HS-27A (cell line): ENCODE data around the gene SLC6A19.

Source experiments
- DNase-seq: peaks from one replicate; pipeline ENCODE4 v3.0.0-alpha.2; 2012; ENCODE audit warnings: low read depth, missing footprints

Gene SLC6A19

DNA sequence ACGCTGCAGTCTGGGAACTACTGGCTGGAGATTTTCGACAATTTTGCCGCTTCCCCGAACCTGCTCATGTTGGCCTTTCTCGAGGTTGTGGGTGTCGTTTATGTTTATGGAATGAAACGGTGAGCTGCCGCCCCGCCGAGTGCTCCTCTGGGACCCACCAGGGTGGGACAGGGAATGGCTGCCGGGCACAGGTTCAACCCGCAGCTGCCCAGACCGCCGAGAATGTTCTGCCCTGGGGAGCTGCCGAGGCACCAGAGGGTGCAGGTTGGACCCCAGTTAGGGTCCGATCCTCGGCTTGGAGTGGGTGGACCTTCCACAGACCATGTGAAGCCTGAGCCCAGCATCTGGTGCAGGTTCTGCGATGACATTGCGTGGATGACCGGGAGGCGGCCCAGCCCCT, 42.9 kb downstream of the SLC6A19 start:
- DNase-seq: no peak

DNA sequence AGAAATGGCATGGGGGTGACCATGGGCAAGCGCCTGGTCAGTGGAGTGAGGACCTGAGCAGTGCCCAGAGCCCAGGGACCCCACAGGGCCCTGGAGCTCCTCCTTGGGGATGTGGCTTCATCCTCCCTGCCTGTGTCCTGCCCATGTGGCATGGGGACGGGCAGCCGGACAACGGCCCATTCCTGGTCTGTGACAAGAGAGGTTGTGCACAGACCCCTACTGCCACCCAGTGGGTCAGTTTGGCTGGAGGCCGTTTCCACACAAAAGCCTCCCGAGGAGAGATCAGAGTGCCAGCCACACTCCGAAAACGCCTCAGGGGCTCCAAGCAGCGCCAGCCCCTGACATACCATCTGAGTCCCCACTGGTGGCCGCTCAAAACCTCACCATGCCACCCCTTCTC, 43.6 kb downstream of the SLC6A19 start:
- no peak for DNase-seq

DNA sequence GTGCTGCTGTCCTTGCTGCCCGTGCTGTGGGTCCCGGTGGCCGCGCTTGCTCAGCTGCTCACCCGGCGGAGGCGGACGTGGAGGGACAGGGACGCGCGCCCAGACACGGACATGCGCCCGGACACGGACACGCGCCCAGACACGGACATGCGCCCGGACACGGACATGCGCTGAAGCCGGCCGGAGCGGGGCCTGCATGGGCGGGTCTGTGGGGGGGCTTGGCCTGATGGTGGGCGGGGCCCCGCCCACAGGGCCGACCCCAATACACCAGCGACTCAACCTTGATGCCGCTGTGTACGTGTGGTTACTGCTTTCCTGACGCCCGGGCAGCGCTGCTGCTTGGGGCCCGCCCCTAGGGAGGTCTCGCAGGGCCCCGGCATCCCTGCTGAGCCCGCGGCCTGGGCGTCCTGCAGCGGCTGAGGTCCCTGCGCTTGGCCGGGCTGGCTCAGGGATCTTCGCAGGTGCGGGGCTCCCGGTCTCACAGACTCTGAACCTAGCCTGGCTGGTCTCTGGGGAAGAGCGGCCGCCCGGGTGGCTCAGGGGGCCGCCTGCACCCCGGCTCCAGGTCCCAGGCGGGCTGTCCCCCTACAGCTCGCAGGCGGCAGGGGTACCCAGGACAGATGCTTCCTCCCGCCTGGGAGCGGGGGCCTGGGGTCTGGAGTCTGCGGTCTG, 44.6 kb downstream of the SLC6A19 start:
- DNase-seq: no peak

DNA sequence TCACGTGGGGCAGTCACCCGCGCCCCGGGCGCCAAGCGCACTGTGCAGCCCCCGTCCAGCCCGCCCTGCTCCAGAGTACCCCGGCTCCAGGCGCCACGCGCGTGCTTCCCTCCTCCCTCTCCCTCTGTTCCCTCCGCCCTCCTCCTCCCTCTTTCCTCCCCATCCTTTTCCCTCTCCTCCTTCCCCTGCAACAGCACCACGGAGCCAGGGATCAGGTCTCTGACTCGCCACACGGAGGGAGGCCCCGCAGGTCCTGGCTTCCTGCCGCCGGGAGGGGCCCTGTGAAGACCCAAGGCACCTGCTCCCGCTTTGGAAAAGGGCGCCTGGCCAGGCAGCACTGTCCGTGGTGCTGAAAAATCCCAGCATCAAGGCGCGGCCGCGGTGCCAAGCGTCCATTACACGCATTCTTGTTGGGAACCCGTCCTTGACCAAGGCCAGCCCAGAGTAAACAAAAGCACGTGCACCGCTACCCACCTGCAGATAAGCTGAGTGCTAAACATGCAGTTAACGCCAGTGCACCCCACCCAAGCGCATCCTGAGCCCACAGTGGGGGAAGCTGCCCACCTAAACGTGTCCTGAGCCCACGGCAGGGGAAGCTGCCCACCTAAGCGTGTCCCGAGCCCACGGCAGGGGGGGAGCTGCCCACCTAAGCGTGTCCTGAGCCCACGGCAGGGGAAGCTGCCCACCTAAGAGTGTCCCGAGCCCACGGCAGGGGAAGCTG, 45.5 kb downstream of the SLC6A19 start:
- no peak for DNase-seq

DNA sequence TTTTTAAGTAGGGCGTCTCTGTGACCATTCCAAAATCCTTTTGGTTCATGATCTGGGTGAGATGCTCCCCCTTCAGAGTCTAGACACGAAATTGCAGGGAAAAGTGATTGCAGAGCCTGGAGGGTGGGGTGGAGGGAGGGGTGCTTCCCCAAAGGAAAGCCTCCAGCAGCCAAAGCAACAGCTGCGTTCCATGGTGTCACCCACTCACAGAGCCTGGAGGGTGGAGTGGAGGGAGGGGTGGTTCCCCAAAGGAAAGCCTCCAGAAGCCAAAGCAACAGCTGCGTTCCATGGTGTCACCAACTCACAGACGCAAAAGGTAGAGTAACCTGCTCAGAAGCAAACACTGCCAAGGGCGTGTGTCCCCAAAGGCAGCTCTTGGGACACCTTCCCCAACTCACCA, 46.4 kb downstream of the SLC6A19 start:
- DNase-seq: no peak

DNA sequence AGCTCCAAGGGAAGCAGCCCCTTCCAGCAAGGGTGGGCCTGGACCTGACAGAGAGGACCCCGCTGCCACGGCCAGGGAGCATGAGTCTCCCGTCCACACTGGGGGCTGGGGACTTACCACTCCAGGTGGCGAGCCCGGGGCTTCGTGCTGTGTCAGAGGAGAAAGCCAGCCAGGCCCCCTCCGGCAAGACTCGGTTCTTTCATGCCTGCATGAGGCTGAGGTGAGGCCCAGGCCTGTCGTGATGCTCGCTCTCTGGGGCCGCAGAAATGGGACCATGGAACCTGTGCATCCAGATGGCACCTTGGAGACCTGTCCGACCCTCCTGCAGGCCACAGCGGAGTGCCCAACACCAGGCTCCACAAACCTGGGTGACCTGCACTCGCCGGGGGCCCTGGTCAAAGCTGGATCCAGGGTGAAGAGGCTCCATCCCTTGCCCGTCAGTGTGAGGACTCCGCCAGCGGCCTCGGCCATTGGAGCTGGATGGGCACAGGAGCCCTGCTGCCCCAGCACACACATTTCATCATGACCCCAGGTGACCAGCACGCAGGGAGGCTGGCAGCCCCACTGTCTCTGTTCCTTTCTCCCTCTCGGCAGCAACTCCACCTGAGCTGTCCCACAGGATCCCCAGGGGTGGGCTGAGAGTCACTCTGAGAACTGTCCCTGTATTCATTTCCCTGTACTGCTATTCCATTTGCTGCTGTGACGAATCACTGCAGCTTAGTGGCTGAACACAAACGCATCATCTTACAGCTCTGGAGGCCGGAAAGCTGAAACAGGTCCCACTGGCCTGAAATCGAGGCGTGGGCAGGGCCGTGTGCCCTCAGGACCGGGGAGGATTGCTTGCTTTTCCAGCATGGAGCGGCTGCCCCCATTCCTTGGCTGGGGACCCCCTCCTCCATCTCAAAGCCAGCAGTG, 48.2 kb downstream of the SLC6A19 start:
- DNase-seq: no peak

DNA sequence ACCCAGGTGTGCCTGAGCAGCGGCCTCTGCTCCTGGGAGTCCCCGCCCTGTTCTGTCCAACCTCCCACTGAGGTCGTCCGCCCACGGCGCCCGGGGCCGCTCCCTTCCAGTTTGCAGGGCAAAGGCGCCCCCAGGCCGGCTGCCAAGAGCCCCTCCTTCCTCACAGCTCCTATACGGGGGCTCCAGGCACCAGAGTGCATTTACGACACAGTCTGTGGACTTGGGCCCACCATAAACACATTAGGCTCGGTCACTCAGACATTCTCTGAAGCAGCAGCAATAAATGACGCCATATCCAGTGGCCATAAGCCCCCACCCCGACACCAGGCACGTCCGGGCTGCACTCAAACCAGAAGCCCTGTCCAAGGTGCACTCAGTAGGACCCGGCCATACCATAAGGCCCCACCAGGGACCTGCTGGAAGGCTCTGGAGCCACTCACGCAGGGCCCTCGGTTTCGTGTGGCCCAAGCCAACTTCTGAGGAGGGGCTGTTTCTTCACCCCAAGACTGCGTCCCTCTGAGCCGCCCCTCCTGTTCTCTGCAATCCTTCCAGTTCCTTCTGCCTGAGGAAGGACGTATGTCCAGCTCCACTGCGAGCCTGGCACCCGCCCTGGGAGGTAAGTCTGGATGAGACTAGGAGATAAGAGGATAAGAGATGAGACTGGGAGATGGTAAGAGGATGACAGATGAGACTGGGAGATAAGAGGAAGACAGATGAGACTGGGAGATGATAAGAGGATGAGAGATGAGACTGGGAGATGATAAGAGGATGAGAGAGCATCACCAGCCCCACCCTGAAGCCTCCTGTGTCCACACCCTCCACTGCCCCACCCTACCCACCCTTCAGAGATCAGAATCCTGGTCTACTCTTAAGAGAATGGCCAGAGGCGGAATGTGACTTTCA, 50.5 kb downstream of the SLC6A19 start:
- DNase-seq: no peak

DNA sequence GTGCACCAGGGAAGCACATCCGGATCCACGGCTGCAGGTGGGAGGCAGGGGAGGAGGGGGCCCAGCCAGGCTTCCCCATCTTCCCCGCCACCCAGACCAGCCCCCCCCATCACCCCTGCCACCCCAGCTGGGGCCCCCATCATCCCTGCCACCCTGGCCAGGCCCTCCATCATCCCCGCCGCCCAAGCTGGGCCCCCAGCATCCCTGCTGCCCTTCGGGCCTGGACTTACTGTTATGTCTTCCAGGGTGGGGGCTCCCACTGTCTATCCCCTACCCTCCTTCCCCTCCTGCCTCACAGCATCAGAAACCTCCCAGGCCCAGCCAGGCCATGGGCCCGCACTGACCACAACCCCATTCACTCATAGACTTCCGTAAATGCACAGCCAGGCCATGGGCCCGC, 51.3 kb downstream of the SLC6A19 start:
- no peak for DNase-seq

DNA sequence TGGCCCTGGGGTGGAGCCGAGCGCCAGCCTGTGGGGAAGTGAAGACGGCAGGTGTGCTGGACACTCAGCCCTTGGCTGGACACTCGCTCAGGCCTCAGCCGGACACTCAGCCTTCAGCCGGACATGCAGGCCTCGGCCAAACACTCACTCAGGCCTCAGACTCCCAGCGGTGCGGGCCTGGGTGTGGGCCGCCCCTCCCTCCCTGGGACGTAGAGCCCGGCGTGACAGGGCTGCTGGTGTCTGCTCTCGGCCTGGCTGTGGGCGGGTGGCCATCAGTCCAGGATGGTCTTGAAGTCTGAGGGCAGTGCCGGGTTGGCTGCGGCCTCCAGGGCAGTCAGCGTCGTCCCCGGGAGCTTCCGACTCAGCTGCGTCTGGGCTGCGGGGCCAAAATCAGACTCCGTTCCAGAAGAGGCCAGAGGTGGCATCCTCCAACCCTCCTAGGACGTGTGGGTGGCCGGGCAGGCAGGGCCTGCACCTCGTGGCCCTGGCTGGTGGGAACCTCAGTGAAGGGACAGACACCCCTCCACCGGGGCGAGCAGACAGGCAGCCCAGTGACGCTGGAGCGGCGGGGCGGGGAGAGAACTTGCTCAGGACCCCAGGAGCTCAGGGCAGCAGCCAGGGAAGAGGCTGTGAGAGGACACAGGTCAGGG, 52.2 kb downstream of the SLC6A19 start:
- no peak for DNase-seq

DNA sequence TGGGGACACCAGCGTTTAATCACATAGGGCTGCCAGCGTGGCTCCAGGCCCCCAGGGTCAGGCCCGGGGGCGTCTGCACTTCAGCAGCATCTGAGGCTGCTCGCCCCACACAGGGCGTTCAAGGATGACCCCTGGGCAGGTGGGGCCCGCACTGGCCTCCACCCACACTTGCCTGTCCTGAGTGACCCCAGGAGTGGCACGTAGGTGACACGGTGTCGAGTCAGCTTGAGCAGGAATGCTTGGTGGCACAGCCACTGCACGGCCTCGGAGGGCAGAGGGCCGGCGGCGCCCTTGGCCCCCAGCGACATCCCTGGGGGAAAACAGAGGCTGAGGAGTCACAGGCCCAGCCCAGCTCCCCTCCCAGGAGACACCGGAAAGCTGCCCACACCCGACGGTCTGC, 52.8 kb downstream of the SLC6A19 start:
- DNase-seq: no peak

DNA sequence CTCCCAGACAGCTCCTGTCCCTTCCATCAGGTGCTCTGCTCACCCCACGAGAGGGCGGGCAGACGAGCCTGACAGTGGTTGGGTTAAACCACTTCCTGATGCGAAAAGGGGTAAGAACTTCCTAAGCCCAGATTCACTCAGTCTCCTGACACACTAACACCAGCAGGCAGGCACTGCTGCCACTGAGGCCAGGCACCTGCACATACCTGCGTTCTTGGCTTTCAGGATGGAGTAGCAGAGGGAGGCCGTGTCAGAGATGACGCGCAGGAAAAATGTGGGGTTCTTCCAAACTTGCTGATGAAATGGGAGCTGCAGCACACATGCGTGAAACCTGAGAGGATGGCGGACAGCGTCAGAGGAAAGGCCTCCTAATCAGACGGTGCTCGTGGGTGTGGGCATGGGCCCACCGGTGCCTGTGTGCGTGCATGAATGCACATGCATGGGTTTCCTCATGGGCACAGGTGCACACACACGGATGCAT, 53.7 kb downstream of the SLC6A19 start:
- DNase-seq: no peak

DNA sequence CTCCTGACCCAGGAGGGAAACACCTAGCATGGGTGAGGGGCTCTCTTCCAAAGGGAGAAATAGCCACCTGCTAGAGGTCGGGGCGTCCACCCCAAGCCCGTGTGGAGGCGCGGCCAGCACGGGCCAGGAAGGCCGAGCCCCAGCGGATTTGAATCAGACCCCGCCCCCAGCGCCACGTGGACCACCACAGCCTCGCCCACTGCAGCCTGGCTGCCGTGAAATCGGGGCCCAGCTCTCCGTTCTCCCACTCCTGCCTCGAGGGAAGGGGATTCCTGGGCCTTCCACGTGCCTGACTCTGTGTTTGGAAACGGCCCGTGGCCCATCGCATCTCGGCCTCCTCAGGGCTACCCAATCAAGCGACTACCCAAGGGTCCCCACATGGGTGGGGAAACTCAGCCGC, 55.4 kb downstream of the SLC6A19 start:
- DNase-seq: no peak

DNA sequence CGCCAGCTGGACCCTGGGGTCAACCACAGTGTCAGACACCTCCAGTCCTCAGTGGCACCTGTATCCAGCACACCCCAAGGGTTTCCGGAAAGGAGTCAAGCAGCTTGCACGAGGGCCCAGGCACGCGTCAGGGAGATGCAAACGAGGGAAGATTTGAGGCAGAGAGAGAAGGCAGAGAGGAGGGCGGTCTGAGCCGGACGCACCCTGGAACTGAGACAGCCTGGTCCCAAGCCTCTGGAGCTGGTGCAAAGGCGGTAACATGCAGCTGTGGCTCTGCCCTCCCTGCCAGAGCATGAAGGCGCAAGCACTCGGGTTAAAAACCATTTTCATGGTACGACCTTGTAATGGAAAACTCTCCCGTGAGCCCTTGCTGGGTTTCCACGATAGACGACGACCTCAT, 56.0 kb downstream of the SLC6A19 start:
- no peak for DNase-seq

DNA sequence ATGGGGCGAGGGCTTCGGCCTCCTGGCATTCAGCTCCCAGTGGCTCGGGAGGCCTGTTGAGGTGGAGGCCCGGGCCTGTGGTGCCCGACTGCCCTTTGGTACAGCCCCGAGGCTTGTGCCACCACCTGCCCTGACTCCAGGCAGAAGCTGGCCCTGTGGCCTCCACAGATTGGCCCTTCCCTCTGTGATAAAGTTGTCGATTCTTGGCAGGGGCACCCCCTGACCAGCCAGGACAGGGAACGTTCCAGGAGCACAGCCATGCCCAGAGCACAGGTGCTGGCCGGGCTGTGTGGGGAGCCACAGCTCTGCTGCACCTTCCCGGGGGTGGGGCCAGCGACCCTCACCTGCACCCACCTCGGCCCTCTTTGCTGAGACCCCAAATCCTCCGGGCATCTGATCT, 56.4 kb downstream of the SLC6A19 start:
- DNase-seq: no peak

DNA sequence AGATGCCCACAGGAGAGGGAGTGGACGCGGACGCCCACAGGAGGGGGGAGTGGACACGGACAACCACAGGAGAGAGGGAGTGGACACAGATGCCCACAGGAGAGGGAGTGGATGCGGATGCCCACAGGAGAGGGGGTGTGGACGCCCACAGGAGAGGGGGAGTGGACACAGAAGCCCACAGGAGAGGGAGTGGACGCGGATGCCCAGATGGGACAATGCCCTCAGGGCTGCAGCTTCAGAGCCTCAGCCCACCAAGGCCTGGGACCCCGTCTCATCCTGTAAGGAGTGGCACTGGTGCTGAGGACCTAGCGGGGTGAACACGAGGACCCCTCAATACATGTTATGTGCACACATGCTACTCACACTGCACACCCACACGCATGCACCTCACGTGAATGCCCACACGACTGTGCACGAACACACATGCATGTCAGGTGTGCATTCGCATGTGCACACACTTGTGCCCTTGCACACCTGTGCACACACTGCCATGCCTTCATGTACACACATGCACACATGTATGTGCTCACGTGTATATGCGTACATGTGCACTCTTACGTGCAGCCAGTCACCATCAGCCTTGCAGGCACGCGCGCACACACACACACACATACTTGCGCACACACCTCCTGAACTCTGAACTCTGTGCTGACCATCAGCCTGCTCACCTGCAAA, 58.5 kb downstream of the SLC6A19 start:
- DNase-seq: no peak

DNA sequence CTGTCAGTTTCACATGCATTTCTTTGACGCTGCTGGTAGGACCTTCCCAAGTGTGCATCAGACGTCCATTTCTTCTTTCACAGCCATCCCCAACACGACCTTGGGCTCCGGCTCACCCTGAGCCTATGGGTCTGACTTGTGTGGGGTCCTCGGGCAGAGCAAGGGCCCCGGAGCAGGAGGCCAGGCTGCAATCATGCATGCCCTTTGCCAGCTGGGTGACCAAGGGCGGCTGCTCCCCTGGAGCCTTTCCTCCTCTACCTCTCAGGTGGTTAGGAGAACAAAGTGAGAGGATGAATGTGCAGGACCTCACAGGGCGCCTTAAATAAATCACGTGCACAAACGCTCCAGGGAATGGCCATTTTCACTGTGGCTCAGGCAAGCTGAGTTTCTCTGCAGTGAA, 60.2 kb downstream of the SLC6A19 start:
- no peak for DNase-seq

DNA sequence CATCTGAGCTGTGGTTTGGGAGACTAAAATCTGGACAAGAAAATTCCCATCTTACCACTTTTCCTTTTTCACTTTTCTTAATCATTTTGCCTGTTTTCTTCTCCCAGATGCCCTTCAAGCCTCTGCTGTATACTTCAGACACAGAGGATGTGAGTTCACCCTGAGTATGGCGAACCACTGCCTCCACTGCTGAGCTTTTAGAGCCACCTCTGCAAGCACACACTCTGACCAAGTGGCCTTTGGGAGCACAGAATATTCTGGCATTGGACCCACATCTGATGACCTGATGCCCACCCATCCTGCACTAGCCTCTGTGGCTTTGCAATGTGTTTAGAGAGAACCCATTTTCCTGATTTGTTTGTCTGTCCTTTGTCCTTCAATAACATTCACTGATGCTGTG, 61.0 kb downstream of the SLC6A19 start:
- peak; percentile 8 for DNase-seq

DNA sequence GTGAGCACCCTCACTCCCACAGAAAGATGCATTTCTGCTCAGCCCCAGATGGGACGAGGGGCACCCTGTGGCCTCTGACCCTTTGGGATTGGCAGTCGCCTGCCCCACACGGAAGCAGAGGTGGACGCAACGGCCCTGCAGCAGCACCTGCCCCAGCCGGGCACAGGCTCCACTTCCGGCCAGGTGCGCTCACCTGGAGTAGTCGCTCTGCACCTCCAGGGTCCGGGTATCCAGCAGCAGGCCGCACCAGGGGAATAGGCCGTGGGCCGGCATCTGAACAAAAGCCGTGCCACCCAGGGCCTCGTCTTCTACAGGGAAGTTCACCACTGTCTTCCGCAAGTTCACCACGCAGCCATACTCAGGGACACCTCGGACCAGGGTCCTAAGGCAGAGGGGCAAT, 62.8 kb downstream of the SLC6A19 start:
- no peak for DNase-seq

DNA sequence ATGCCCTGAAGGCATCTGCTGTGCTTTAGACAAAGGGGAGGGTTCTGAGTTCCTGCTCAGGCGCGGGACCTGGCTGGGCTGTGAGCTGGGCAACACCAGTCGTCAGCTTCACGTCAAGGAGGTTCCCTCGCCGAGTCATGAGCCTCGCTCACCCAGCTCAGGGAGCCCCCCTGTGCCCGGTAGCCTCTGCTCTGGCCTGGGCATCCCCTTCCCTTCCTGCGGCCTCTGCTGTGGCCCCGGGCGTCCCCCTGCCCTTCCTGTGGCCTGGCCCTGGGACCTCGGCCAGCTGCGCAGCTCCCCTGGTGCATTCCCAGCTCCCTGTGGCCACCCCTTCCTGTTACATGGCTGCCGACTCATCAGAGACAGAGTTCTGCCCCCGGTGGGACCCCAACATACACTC, 63.6 kb downstream of the SLC6A19 start:
- no peak for DNase-seq
